C1 segment of cervical spinal cord (tissue), 14 donors: ENCODE measurements around the gene ANHX.
"Not testable (repeated sequence)": the region's sequence is repeated elsewhere in the genome, so short reads cannot be mapped to it uniquely, and the experiment has no call there.

Experiments
- DNase-seq, 14 donors: peaks; one replicate each; lab custom pipeline; 2025; lab: John Stamatoyannopoulos, UW

ANHX gene

DNA sequence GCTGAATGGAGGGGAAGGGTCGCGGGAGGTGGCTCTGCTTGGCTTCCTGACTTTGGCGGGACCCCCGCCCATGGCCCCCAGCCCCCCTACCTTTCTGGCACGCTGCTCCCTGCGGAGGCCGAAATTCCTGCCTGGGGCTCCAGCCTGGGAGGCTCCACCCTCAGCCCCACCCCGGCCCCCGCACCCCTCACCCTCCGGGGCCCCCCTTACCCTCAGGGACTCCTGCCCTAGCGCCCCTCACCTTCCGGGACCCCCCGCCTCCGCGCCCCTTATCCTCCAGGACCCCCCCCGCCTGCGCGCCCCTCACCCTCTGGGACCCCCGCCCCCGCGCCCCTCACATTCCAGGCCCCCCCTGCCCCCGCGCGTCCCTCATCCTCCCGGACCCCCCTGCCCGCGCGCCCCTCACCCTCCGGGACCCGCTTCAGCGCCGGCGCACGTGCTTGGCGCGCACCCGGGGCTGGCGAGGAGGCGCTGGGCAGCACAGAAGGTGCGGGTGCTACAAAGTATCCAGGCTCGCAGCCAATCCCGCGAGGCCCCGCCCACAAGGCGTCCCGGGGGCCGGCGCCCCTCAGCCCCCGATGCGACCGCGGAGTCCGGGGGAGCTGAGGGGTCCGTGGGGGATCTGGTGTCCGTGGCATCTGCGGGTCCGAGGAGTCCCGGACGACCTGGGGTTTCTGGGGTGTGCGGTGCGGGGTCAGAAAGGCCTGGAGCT lies at the start of gene ANHX:
Gene ANHX (minus strand): TSS at position 477 of the 712 bp plus-strand sequence. CDS start 1,521 bp downstream, outside the sequence.
- no peak for DNase-seq

DNA sequence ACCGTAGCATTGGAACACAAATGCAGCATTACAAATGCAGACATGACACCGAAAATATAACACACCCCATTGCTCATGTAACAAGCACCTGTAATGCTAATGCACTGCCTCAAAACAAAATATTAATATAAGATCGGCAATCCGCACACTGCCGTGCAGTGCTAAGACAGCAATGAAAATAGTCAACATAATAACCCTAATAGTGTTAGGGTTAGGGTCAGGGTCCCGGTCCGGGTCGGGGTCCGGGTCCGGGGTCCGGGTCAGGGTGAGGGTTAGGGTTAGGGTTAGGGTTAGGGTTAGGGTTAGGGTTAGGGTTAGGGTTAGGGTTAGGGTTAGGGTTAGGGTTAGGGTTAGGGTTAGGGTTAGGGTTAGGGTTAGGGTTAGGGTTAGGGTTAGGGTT lies 29.0 kb upstream of the ANHX start:
- DNase-seq: not testable (repeated sequence)

DNA sequence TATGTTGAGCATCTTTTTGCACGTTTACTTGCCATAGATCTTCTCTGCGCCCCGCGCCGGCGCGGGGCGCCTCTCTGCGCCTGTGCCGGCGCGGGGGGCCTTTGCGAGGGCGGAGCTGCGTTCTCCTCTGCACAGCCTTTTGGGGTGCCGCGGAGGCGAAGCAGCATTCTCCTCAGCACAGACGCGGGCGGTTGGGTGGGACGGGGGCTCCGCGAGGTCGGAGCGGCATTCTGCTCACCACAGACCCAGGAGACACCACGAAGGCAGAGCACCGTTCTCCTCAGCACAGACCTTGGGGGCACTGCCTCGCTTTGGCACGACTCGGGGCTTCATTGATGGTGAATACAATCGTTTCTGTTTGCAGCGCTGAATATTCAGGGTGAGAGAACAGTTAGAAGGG lies 28.5 kb upstream of the ANHX start:
- DNase-seq: no peak

DNA sequence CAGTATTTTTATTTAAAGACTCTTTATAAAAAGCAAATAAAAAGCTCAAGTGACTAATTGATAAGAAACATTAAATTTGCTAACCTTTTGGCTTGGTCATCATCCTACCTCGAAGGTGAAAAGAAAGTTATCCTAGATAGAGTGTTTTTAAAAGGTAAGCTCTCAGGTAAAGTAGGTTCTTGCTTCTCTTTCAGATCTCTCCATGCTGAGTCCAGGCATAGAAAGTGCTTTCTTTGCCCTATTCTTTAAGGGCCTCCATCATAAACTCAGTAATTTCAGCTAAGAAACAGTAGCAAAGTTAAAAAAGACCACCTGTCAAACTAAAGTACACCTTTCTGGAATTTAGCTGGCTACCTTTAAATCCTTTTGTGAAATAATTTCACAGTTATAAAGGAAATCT lies 20.6 kb upstream of the ANHX start:
- DNase-seq: no peak

DNA sequence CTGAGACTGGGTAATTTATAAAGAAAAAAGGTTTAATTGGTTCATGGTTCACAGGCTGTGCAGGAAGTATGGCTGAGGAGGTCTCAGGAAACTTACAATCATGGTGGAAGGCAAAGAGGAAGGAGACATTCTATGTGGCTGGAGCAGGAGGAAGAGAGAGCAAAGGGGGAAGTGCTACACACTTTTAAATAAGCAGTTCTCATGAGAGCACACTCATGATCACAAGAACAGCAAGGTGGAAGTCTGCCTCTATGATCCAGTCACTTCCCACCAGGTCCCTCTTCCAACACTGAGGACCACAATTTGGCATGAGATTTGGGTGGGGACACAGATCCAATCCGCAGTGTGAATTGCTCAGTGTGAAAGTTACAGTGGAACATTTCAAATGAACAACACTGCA lies 20.2 kb upstream of the ANHX start:
- not testable (repeated sequence) for DNase-seq

DNA sequence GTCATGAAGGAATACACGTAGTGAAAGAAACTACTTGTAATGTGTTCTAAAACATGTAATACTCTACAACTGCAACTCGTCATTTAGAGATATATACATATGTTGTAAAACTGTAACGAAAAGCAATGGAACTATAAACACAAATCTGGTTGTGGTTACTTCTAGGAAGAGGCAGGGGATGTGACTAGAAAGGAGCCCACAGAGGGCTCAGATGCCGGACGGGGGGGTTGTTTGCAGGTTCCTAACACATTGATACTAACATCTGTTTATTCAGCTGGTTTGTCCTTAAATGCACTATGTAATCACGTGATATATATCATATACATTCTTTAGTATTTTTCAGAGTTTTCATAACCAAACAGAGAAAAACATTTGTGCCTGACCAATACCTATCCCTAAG lies 16.1 kb upstream of the ANHX start:
- DNase-seq: no peak

DNA sequence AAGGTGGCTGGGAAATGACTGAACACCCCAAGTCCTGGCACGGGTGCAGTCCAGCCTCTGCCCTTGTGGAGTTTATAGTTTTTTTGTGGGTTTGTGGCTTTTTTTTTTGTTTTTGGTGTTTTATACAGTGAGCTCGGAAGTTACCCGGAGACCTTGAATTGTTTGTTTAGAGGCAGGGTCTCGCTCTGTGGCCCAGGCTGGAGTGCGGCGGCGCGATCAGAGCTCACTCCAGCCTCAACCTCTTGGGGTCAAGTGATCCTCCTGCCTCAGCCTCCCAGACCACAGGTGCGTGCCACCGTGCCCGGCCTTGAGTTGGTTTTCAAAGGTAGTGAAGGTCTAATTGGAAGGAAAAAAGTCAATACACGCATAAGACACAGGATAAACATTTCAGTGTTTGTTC lies 879 bp upstream of the ANHX start:
- DNase-seq: no peak

DNA sequence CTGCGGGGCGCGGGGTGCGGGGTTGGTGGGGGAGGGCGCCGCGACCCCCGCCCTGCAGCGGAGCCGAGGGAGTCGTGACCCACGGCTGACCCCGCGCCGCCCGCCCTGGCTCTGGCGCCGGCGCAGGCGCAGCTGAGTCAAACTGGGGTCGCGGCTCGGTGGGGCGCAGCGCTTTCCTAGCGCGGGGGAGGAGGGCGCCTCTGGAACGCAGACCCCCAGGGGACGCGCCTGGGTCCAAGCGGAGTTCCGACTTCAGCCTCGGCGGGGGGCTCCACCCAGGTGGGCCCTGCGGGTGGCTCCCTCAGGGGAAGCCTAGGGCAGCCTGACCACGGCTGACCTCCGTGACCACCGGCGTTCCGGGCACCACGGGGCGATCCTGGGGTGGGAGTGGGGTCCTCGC lies 467 bp upstream of the ANHX start:
- no peak for DNase-seq

DNA sequence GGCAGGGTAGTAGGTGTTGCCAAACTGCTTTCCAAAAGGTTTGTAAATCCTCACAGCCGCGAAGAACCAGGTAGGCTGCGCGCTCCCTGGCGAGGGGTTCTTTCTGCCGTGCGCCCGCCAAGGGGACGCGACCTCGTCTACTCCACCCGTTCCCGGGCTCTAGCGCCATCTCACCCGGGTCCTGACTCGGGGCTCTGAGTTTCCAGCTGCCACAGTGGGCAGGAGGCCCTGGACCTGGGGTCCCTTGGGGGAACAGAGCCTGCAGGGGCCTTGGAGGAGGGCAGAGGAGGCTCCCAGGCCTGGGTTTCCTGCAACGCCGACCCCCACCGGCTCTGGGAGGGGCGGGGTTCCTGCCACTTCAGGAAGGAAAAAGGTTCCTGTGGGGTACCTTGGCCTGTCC lies 706 bp downstream of the ANHX start:
- no peak for DNase-seq

DNA sequence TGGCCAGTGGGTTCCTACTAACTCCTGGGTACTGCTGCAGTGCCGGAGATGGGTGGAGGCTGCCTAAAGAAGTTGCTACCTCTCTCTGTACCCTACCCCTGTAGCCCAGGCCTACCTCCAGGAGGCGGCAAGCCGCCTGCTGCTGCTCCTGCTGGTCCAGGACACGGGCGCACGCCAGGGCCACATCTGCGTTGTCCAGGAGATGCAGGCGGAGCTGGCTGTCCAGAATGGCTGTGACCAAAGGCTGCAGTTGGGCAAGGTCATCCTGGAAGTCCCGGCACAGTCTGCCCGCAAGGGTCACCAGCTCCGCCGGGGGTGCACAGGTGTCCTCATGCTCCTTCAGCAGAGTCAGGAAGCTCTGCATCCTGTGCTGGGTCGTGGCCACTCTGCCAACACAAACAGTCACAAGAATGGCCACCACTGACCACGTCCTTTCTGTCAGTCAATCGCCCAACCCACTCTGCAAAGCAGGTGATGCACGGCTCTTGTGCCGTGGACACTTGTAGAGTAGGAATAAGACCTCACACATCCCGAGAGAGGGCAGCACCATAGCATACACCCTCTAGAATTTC lies 1.6 kb downstream of the ANHX start:
- DNase-seq: no peak

DNA sequence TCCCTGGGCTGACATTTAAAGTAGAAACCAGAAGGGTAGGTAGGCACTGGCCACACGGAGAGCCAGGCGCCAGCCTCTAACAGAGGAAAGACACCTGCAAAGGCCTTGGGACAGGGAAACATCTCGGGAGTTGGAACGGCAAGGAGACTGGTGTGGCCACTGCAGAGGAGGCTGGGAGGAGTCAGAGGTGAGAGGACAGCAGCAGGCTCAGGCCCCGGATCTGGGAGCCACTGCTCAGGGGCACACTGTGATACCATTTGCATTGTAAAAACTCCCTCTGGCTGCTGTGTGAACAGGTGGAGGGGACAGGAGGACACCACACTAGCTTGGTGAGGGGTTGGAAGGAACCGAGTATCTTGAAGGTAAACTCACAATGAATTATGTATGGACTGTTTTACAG lies 2.7 kb downstream of the ANHX start:
- no peak for DNase-seq

DNA sequence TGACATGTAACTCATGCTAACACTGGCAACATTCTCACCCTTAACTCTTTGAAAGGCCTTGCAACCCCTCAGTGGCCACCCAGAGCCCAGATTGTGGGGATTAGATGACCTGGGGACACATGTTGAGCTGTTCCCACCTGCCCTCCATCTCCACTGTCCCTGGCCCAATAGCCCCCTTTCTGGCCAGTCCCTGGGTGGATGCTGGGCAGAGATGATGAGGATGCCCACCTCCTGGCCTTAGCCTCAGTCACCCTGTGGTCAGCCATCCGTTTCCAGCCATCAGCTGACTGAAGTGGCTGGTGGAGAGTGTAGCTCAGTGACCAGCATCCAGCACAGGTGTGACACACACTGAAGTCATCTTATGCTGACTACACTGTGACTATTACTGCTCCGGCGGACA lies 4.7 kb downstream of the ANHX start:
- no peak for DNase-seq

DNA sequence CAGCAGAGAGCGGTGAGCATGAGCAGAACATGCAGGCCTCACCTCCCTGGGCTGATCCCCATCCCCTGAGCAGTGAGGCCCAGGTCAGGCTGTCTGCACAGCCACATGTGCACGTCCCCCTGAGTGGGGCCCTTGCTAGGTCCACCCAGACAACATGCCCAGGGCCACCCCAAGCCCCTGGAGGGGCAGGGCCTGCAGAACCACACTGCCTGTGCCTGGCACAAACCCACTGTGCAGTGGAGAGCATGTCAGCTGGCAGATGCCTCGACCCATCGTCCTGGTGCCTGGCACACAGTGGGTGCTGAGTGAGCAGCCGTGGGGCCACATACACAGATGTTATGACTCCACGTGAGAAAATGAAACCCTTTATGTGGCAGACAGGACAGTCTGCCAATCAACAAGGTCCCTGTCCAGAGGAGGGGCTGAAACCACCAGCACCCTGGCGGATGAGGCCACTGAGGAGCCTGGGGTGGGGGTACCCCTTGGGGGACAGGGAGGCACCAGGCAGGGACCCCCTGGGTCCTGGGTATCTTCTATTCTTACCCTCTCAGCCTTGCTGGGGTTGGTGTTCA lies 8.3 kb downstream of the ANHX start:
- DNase-seq: no peak

DNA sequence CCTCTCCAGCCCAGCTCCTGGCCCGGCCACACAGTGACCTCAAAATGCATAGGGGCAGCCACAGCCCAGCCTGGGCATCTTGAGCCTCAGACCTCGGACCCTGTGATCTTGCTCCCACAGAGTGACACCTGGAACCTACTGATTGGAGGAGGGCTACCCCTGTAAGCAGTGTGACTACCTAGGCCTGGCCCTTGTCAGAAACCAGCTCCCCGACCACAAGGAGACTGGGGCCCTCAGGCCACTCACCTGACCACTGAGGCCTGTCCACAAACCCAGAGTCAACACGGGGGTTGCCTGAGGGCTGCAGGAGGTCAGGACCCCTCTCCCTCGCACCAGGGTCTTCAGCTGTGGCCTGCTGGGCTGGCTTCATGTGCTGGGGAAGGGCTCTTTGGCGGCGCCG lies 9.0 kb downstream of the ANHX start:
- DNase-seq: no peak

DNA sequence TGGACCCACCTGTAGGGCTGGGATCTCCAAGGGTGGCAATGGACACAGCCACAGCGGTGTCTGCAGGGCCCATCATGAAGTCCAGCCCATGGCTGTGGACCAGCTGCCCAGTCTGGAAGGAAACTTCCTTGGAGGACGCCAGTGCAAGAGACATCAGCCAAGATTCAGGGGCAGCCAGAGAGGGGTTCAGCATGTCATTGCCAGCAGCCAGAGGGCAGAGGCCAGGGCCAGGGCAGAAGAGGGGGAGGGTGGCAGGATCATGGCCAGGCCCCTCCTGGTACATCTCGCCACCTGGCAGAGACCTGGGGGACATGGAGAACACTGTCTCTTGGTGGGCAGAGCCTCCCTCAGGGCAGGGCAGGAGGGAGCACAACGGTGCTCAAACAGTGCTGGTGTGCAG lies 10.2 kb downstream of the ANHX start:
- no peak for DNase-seq

DNA sequence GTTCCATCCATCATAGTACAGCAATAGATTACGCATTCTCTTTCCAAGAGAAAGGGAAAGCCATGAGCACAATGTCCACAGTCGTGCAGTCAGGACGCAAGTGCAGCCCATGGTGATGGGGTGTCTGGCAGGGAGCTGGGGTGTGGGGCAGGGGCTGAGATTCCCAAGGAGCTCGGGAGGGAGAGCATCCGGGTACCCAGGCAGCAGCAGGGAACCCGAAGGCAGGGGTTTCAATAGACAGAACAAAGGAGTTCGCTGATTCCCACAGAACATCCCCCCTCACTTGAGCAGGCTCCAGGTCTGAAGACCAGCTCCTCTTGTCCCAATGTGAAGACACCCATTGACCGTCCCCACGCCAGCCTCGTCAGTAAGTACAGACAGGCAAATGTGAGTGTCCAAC lies 13.5 kb downstream of the ANHX start:
- no peak for DNase-seq

DNA sequence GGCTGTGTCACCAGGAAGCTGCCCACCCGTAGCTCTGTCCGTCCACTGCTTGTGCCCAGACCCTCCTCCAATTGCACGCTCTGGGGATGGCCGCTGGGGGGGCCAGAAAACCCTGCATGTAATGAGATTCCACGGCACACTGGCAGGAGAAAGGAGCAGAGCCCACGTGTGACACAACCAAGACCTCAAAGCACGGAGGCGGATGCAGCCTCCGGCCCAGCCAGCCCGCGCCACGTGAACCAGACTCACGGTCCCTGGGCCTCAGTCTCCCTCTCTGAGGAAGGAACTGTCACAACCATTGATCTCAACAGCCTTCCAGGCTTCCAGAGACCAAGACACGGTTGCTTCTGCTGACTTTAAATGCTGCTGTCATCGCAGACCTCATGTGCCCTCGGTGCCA lies 14.4 kb downstream of the ANHX start:
- no peak for DNase-seq

DNA sequence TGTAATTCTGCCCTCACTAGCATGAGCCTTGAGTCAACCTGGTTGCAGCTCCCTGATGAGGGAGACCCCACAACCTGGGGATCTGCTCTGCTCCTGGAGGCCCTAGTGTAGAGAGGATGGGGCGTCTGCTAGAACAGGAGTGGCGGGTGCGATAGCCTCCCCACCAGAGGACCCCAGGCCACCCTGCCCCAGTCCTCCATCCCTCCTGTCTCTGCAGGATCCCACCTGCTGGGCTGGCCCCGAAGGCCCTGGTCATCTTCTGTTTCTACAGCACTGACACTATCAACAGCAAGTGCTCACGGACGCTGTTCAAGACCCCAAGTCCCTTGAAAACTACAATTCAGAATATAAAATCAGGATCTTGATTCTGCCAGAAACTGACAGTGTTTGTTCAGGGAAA lies 15.2 kb downstream of the ANHX start:
- no peak for DNase-seq

DNA sequence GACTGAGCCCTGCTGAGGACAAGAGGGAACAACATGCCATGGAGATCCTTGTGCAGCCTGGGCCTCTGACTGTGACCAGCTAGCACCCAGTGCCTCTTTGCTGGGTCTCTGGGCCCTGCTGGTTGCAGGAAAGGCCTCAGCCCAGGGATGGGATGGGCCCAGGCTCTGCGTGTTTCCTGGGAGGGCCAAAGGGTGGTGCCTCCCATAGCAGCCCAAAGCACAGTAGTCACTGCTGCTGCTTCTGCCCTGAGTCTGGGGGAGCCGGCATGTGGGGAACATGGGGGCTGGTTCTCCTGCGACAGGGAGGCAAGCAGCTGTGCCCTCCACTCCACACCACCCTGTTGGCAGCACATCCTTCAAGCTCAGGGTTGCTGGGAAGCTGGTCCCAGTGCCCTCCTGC lies 18.5 kb downstream of the ANHX start:
- DNase-seq: no peak

DNA sequence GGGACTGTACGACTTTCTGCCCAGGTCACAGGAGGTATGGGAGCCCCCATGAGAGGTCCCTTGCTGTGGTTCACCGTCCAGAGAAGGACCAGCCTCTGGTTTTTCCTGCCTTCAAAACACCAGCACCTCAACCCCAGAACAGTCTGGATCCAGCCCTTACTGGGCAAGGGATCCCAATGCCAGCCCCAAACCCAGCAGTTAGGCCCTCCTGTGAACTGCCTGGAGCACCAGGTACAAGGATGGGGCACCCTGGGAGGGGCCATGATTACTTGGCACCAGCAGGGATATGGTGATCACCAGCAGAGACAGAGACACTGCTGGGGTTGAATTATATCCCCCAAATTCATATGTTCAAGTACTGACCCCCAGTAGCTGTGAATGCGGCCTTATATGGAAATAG lies 20.0 kb downstream of the ANHX start:
- DNase-seq: no peak

DNA sequence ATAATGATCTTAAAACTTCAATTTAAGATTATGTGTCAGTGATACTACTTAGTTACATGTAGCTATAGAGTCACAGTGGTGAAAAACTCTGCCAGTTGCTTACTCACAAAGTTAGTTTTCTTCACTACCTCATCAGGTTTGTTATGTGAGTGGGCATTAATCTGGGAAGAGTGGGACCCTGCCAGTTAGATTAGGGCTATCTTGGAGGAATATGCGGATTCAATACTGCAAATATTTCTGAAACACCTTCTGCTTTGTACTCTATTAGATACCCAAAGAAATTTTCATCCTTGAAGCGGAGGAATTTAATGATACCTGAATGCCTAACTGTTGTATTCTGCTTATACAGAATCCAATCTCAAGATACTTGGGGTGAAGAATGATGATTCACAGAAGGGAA lies 29.3 kb downstream of the ANHX start:
- no peak for DNase-seq

DNA sequence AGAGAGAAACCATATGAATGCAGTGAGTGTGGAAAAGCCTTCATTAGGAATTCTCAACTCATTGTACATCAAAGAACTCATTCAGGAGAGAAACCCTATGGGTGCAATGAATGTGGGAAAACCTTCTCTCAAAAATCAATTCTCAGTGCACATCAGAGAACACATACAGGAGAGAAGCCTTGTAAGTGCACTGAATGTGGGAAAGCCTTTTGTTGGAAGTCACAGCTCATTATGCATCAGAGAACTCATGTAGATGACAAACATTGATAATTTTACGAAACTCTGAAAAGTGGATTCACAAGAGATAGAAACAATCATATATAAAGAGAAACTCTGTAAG lies 31.4 kb downstream of the ANHX start:
- no peak for DNase-seq
